Neural progenitor cell (in vitro differentiated cells): ENCODE data around the gene FNIP1. TPM values are rescaled to one million over a fixed set of nuclear protein-coding genes. Genes with fewer than 3 reads are reported as not detected.

Source experiments
- DNase-seq: peaks from one replicate; pipeline ENCODE4 v3.0.0-alpha.2; 2016; ENCODE audit warnings: low spot score
- H2AFZ ChIP-seq: fragments of 200-600 bp; sonication (generic); replicated peaks from 2 replicates; pipeline ENCODE4 v1.6.1; 2016; ENCODE audit warnings: antibody characterized with exemption
- H3F3A ChIP-seq: fragments of 200-600 bp; sonication (generic); 2 replicates; pipeline ENCODE4 v1.6.1; 2016; ENCODE audit warnings: antibody characterized with exemption, low read depth
- H3K27ac ChIP-seq: fragments of 200-600 bp; sonication (generic); 2 replicates; pipeline ENCODE4 v1.5.1; 2016; ENCODE audit warnings: mild to moderate bottlenecking
- H3K27me3 ChIP-seq: fragments of 200-600 bp; sonication (generic); 2 replicates; pipeline ENCODE4 v1.6.1; 2016; ENCODE audit warnings: mild to moderate bottlenecking, moderate library complexity
- H3K36me3 ChIP-seq: fragments of 200-600 bp; sonication (generic); 2 replicates; pipeline ENCODE4 v1.5.1; 2016
- H3K4me1 ChIP-seq: fragments of 200-600 bp; sonication (generic); 2 replicates; pipeline ENCODE4 v1.6.1; 2016; ENCODE audit warnings: mixed run types
- H3K4me2 ChIP-seq: fragments of 200-600 bp; sonication (generic); 2 replicates; pipeline ENCODE4 v1.6.1; 2016
- H3K4me3 ChIP-seq: fragments of 200-600 bp; sonication (generic); 2 replicates; pipeline ENCODE4 v1.5.1; 2016
- H3K79me2 ChIP-seq: fragments of 200-600 bp; sonication (generic); 2 replicates; pipeline ENCODE4 v1.6.1; 2016; ENCODE audit warnings: low read depth
- H3K9ac ChIP-seq: fragments of 200-600 bp; sonication (generic); 2 replicates; pipeline ENCODE4 v1.6.1; 2016
- H3K9me3 ChIP-seq: fragments of 200-600 bp; sonication (generic); 2 replicates; pipeline ENCODE4 v1.5.1; 2016; ENCODE audit warnings: low read depth
- H4K20me1 ChIP-seq: fragments of 200-600 bp; sonication (generic); 2 replicates; pipeline ENCODE4 v1.6.1; 2016; ENCODE audit warnings: low read depth
- H3K27ac Mint-ChIP-seq: 3 replicates; pipeline ENCODE4 v1.8.0; 2021; ENCODE audit warnings: mixed read lengths
- H3K27me3 Mint-ChIP-seq: 2 replicates; pipeline ENCODE4 v1.8.0; 2022; ENCODE audit warnings: low read depth, mild to moderate bottlenecking, inconsistent platforms, moderate library complexity, mixed read lengths; ENCODE audit not compliant: insufficient read depth
- H3K36me3 Mint-ChIP-seq: 3 replicates; pipeline ENCODE4 v1.8.0; 2021; ENCODE audit warnings: mixed read lengths
- H3K4me1 Mint-ChIP-seq: 3 replicates; pipeline ENCODE4 v1.8.0; 2021; ENCODE audit warnings: mixed read lengths
- H3K4me3 Mint-ChIP-seq: 3 replicates; pipeline ENCODE4 v1.8.0; 2021; ENCODE audit warnings: mild to moderate bottlenecking, moderate library complexity, mixed read lengths
- H3K9me3 Mint-ChIP-seq: 3 replicates; pipeline ENCODE4 v1.8.0; 2020; ENCODE audit warnings: mixed read lengths
- EZH2 ChIP-seq: fragments of 200-600 bp; sonication (generic); IDR thresholded peaks from 2 replicates; pipeline ENCODE4 v1.6.1; 2017; ENCODE audit warnings: antibody characterized with exemption, mild to moderate bottlenecking, moderate library complexity
- EZH2phosphoT487 ChIP-seq: fragments of 200-600 bp; sonication (generic); IDR thresholded peaks from 2 replicates; pipeline ENCODE4 v1.6.1; 2017; ENCODE audit warnings: antibody characterized with exemption
- total RNA-seq: library from RNA; depleted of rRNA; stranded (reverse); fragments of >200 nt; gene quantifications from 2 replicates; pipeline ENCODE4 v1.2.3, GENCODE V29; 2015; ENCODE audit warnings: low replicate concordance
- TF ChIP-seq, protein P1 (sequence below): fragments of 200-600 bp; sonication (generic); IDR thresholded peaks from 2 replicates; pipeline ENCODE4 v1.5.1; 2017; ENCODE audit warnings: antibody characterized with exemption, mild to moderate bottlenecking

FNIP1 gene
- total RNA-seq, 1 donor from 2014 or later, result 44.4 TPM

GRCh38 chr5:131619102-131619501 lies 177.7 kb downstream of the FNIP1 start:
- peaks cover 3% of the 10 kb centered on the region for H3K27me3 Mint-ChIP-seq
- no peaks in the 10 kb centered on the region for H3K36me3 ChIP-seq
- peaks cover 24% of the 10 kb centered on the region for H3K36me3 Mint-ChIP-seq
- no peak overlapping the region for H3K4me3 Mint-ChIP-seq
- no peak overlapping the region for H3K27ac ChIP-seq
- H3K27me3 ChIP-seq, result no peaks in the 10 kb centered on the region
- H3K4me2 ChIP-seq, result no peak overlapping the region
- no peaks in the 10 kb centered on the region for H3K4me1 Mint-ChIP-seq
- H3K9me3 ChIP-seq, result no peaks in the 10 kb centered on the region
- H3K9me3 Mint-ChIP-seq, result peaks cover 17% of the 10 kb centered on the region
- no peak overlapping the region for H3K4me3 ChIP-seq
- H4K20me1 ChIP-seq, result peaks cover 11% of the 10 kb centered on the region
- H2AFZ ChIP-seq, result no peak overlapping the region
- H3K4me1 ChIP-seq, result peaks cover 5% of the 10 kb centered on the region
- no peaks in the 10 kb centered on the region for H3F3A ChIP-seq
- no peak for DNase-seq
- TF ChIP-seq EZH2phosphoT487, result no peak
- no peak for TF ChIP-seq EZH2
- TF ChIP-seq, protein P1, sequence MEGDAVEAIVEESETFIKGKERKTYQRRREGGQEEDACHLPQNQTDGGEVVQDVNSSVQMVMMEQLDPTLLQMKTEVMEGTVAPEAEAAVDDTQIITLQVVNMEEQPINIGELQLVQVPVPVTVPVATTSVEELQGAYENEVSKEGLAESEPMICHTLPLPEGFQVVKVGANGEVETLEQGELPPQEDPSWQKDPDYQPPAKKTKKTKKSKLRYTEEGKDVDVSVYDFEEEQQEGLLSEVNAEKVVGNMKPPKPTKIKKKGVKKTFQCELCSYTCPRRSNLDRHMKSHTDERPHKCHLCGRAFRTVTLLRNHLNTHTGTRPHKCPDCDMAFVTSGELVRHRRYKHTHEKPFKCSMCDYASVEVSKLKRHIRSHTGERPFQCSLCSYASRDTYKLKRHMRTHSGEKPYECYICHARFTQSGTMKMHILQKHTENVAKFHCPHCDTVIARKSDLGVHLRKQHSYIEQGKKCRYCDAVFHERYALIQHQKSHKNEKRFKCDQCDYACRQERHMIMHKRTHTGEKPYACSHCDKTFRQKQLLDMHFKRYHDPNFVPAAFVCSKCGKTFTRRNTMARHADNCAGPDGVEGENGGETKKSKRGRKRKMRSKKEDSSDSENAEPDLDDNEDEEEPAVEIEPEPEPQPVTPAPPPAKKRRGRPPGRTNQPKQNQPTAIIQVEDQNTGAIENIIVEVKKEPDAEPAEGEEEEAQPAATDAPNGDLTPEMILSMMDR, result no peak
- peaks cover 95% of the 10 kb centered on the region for H3K79me2 ChIP-seq
- no peak overlapping the region for H3K27ac Mint-ChIP-seq
- no peak overlapping the region for H3K9ac ChIP-seq

- Histone ChIP-seq H3K27ac (no peak overlapping the region), H3K4me2 (no peak overlapping the region), H3K9me3 (no peaks in the 10 kb centered on the region), H3F3A (no peaks in the 10 kb centered on the region), H3K4me1 (peaks cover 5% of the 10 kb centered on the region), H3K36me3 (no peaks in the 10 kb centered on the region), H3K27me3 (no peaks in the 10 kb centered on the region), H2AFZ (no peak overlapping the region), H3K79me2 (peaks cover 97% of the 10 kb centered on the region), H4K20me1 (peaks cover 11% of the 10 kb centered on the region), H3K9ac (no peak overlapping the region), H3K4me3 (no peak overlapping the region)
- peaks cover 13% of the 10 kb centered on the region for H3K36me3 Mint-ChIP-seq
- peaks cover 18% of the 10 kb centered on the region for H3K9me3 Mint-ChIP-seq
- no peak for DNase-seq
- TF ChIP-seq, protein P1, result no peak
- no peak for TF ChIP-seq EZH2
- TF ChIP-seq EZH2phosphoT487, result no peak
- H3K27ac Mint-ChIP-seq, result no peak overlapping the region
- no peaks in the 10 kb centered on the region for H3K4me1 Mint-ChIP-seq
- peaks cover 3% of the 10 kb centered on the region for H3K27me3 Mint-ChIP-seq
- no peak overlapping the region for H3K4me3 Mint-ChIP-seq
Measured at GRCh38 chr5:131617140-131617822, 179.5 kb downstream of the FNIP1 start.

DNA sequence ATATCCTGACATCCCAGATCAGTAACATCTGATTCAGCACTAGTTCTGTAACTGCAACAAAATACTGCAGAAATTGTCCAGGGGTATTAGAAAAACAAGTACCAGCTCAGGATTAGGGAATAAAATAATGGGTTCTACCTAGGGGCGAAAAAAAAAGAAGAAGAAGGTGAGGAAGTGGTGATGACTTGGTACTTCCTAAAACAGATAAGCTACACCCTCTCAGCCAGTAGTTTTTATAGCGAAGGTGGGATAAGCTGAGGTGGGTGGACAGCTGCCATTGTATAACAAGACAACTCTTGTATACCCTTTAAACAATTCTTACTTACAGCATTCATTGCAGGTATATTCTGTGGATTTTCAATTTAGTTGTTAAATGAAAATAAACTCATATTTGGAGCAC lies 180.9 kb downstream of the FNIP1 start:
- Mint-ChIP-seq H3K9me3 (peaks cover 18% of the 10 kb centered on the region), H3K27me3 (peaks cover 3% of the 10 kb centered on the region), H3K4me3 (no peak overlapping the region), H3K36me3 (peaks cover 6% of the 10 kb centered on the region), H3K4me1 (no peaks in the 10 kb centered on the region), H3K27ac (no peak overlapping the region)
- Histone ChIP-seq H3F3A (no peaks in the 10 kb centered on the region), H3K27me3 (no peaks in the 10 kb centered on the region), H3K27ac (no peak overlapping the region), H3K79me2 (peaks cover 95% of the 10 kb centered on the region), H3K9me3 (no peaks in the 10 kb centered on the region), H3K4me3 (no peak overlapping the region), H3K9ac (no peak overlapping the region), H3K36me3 (no peaks in the 10 kb centered on the region), H3K4me1 (peaks cover 5% of the 10 kb centered on the region), H4K20me1 (peaks cover 14% of the 10 kb centered on the region), H2AFZ (no peak overlapping the region), H3K4me2 (no peak overlapping the region)
- TF ChIP-seq, protein P1, result no peak
- TF ChIP-seq EZH2, result no peak
- no peak for TF ChIP-seq EZH2phosphoT487
- no peak for DNase-seq
